Transverse colon (tissue), 4 donors: ENCODE measurements around the gene ELP5. TPM values are rescaled to one million over a fixed set of nuclear protein-coding genes. Genes with fewer than 3 reads are reported as not detected.

Experiments used
- DNase-seq: peaks from one replicate; pipeline ENCODE4 v3.0.0-alpha.2; 2019
- H3K27ac ChIP-seq, 4 donors: fragments of 200-600 bp; sonication (generic); 2 replicates each; pipeline ENCODE4 v1.5.1; 2016 to 2018; ENCODE audit warnings: inconsistent platforms in 4 of 4
- H3K27me3 ChIP-seq: fragments of 200-600 bp; sonication (generic); 2 replicates; pipeline ENCODE4 v1.5.1; 2017; ENCODE audit warnings: inconsistent platforms
- H3K36me3 ChIP-seq, 4 donors: fragments of 200-600 bp; sonication (generic); 2 replicates each; pipeline ENCODE4 v1.5.1; 2017 to 2019; ENCODE audit warnings: inconsistent platforms in 4 of 4
- H3K4me1 ChIP-seq, 4 donors: fragments of 200-600 bp; sonication (generic); 2 replicates each; pipeline ENCODE4 v1.5.1; 2017 to 2020; ENCODE audit warnings: inconsistent platforms in 4 of 4
- H3K4me3 ChIP-seq, 4 donors: fragments of 200-600 bp; sonication (generic); 1 replicate in 1 of 4; 2 replicates in 3 of 4; pipeline versions ENCODE4 v1.5.1 to v1.6.1; 2017 to 2019; ENCODE audit warnings: inconsistent platforms in 4 of 4
- H3K9me3 ChIP-seq, 2 donors: fragments of 200-600 bp; sonication (generic); 2 replicates each; pipeline ENCODE4 v1.5.1; 2017 to 2019; ENCODE audit warnings: inconsistent platforms in 2 of 2
- CTCF ChIP-seq, 5 experiments: fragments of 200-600 bp in 3 of 5; fragments of 450-650 bp in 2 of 5; sonication (generic) in 3 of 5; IDR thresholded peaks; 1 replicate in 2 of 5; 2 replicates in 3 of 5; pipeline ENCODE4 v1.5.1; 2016 to 2017; ENCODE audit warnings: antibody characterized with exemption in 5 of 5, inconsistent platforms in 3 of 5, mild to moderate bottlenecking in 2 of 5, moderate library complexity in 1 of 5
- EP300 ChIP-seq: sonication (generic); formaldehyde crosslinking; IDR thresholded peaks from one replicate; pipeline ENCODE4 v1.6.1; 2017; ENCODE audit warnings: antibody characterized with exemption, low read depth
- POLR2A ChIP-seq: fragments of 450-650 bp; IDR thresholded peaks from one replicate; pipeline ENCODE4 v1.6.1; 2016; ENCODE audit warnings: antibody characterized with exemption, mild to moderate bottlenecking, moderate library complexity
- POLR2AphosphoS5 ChIP-seq, 3 donors: sonication (generic); formaldehyde crosslinking; IDR thresholded peaks; one replicate each; pipeline ENCODE4 v1.6.1; 2016; ENCODE audit warnings: antibody characterized with exemption in 3 of 3
- WGBS, 2 donors: methylation state at CpG; one replicate each; pipeline ENCODE4 v1.1.5; 2018; ENCODE audit warnings: low coverage in 1 of 2; 5-methylcytosine and 5-hydroxymethylcytosine counted together
- in situ Hi-C, 4 donors: fragments of 200-750 bp; cut with MboI; loops; one replicate each; pipeline versions ENCODE4 v1.15.0 to v1.15.1; 2017; ENCODE audit warnings: low sequenced_read_pairs in 3 of 4, low pct_ligation_motif_present in 1 of 4, low pct_unique_long_range_greater_than_20kb in 1 of 4
- intact Hi-C: fragments of 100-400 bp; cut with DNase I; formaldehyde crosslinking; loops from one replicate; pipeline ENCODE4 v1.15.1; 2023; ENCODE audit warnings: low total_unique reads
- total RNA-seq, 4 donors: library from RNA; depleted of rRNA; stranded (reverse); fragments of >200 nt; gene quantifications; one replicate each; pipeline ENCODE4 v1.1.0, GENCODE V29; 2016

Gene ELP5
- total RNA-seq, 4 donors from 2014 or later, result 4.9 to 36.2 (median 30.3) TPM

- Histone ChIP-seq H3K4me3 (peak overlapping the region; percentile 64 to 95 (median 82)), H3K27me3 (no peaks in the 10 kb centered on the region), H3K4me1 (peaks cover 23 to 43% (median 33%) of the 10 kb centered on the region in 4 donors), H3K27ac (peak overlapping the region; percentile 91 to 99 (median 98)), H3K36me3 (peaks cover 0 to 28% (median 14%) of the 10 kb centered on the region in 4 donors), H3K9me3 (no peaks in the 10 kb centered on the region)
- intact Hi-C loops, result loop anchor here (5.0 kb wide), 1 partner anchor 601 kb away; no protein-coding TSS in a partner anchor
- no peak for TF ChIP-seq POLR2A
- TF ChIP-seq POLR2AphosphoS5 (IDR thresholded peaks at IDR 0.05), result no peak
- TF ChIP-seq CTCF (IDR thresholded peaks at IDR 0.05), result no peak
- TF ChIP-seq EP300, result no peak
- in situ Hi-C loops, result loop anchor here in 1 of 4 donors (25.0 kb wide), 1 partner anchor 896 kb away; no protein-coding TSS in a partner anchor
- WGBS, 2 donors, result 25 to 58% methylated on average over 2 to 9 of the region's 9 CpGs
- DNase-seq, result no peak
Observed at GRCh38 chr17:7241090-7241733, 10.8 kb upstream of the ELP5 start.

GRCh38 chr17:7241783-7242716, 10.0 kb upstream of the ELP5 start, which contains the start of gene GABARAP:
TSS of gene GABARAP (minus strand) at chr17:7242449. CDS start at chr17:7242330, 119 bp downstream.
- in situ Hi-C loops, result loop anchor here in 1 of 4 donors (25.0 kb wide), 1 partner anchor 895 kb away; no protein-coding TSS in a partner anchor

GRCh38 chr17:7242717-7243452, 9.1 kb upstream of the ELP5 start:
- DNase-seq, result peak; percentile 97
- H3K27ac ChIP-seq, result peak overlapping the region; percentile 91 to 99 (median 98)

More at GRCh38 chr17:7241783-7242716, 10.0 kb upstream of the ELP5 start, which contains the start of gene GABARAP:
- Histone ChIP-seq H3K36me3 (peaks cover 0 to 35% (median 17%) of the 10 kb centered on the region in 4 donors), H3K4me1 (peaks cover 23 to 35% (median 32%) of the 10 kb centered on the region in 4 donors), H3K9me3 (no peaks in the 10 kb centered on the region), H3K4me3 (peak within 1 kb of the TSS; percentile 64 to 95 (median 82)), H3K27me3 (no peaks in the 10 kb centered on the region), H3K27ac (peak within 1 kb of the TSS; percentile 91 to 99 (median 98))
- 0 to 2% methylated on average over 6 to 57 of the region's 62 CpGs for WGBS, 2 donors
- intact Hi-C loops, result loop anchor here (5.0 kb wide), 1 partner anchor 600 kb away; no protein-coding TSS in a partner anchor
- peak; percentile 96 for DNase-seq
- TF ChIP-seq EP300, result no peak
- peak; percentile 73 for TF ChIP-seq POLR2A
- peak in 2 of 3 donors; percentile 65 to 72 for TF ChIP-seq POLR2AphosphoS5 (IDR thresholded peaks at IDR 0.05)
- no peak for TF ChIP-seq CTCF (IDR thresholded peaks at IDR 0.05)

More at GRCh38 chr17:7242717-7243452, 9.1 kb upstream of the ELP5 start:
- no peaks in the 10 kb centered on the region for H3K9me3 ChIP-seq
- H3K27me3 ChIP-seq, result no peaks in the 10 kb centered on the region
- peaks cover 0 to 35% (median 17%) of the 10 kb centered on the region in 4 donors for H3K36me3 ChIP-seq
- TF ChIP-seq POLR2AphosphoS5 (IDR thresholded peaks at IDR 0.05), result peak; percentile 90 to 95 (median 91)
- TF ChIP-seq EP300, result peak; percentile 60
- TF ChIP-seq POLR2A, result peak; percentile 79
- peak in 2 of 5 experiments; percentile 4 to 39 for TF ChIP-seq CTCF (IDR thresholded peaks at IDR 0.05)
- peak overlapping the region; percentile 38 to 95 (median 72) for H3K4me3 ChIP-seq
- 0 to 1% methylated on average over 7 to 47 of the region's 49 CpGs for WGBS, 2 donors
- H3K4me1 ChIP-seq, result peaks cover 18 to 29% (median 26%) of the 10 kb centered on the region in 4 donors
- in situ Hi-C loops (loop anchor here in 1 of 4 donors (25.0 kb wide), 1 partner anchor 894 kb away; no protein-coding TSS in a partner anchor), intact Hi-C loops (loop anchor here (5.0 kb wide), 1 partner anchor 599 kb away; no protein-coding TSS in a partner anchor)
